ENCODE data around the gene PWWP2B. TPM values are rescaled to one million over a fixed set of nuclear protein-coding genes. Genes with fewer than 3 reads are reported as not detected.

Gene PWWP2B
- total RNA-seq, 1 donor from 2014 or later: 7.6 TPM

DNA sequence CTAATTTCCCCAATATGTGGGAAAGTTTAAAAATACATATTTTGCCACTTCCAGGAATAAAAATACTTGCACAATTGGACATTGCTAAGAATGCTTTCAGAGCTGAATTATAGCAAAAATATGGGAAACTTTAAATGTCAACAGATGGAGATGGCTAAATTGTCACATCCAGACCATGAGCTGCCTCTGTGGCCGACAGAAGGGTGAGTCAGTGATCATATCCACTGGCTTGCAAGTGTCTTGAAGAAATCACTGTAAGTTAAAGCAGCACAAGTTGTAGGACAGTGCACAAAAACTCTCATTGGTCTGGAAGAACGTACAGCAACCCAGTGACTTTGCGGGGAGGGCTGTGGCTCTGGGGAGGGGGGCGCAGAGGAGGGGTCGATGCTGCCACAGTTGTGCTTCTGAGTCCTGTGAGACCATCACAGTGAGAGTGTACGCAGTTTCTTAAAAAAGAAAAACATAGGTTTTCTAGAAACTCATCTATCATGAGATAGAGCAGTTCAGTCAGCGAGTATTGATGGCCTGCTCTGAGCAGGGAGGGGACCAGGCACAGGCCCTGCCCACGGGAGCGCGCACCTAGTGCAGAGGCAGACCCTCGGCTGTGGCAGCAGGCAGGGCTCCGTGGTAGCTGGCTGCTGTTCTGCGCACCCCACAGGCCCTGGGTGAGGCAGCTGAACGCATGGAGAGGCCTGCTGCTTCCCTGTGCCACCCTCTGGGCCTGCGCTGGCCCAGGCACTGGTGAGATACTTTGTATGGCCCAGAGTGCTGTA lies 39.5 kb upstream of the PWWP2B start:
- H3K4me3 Mint-ChIP-seq (ENCODE audit: unreplicated experiment): no peak overlapping the region
- peaks cover 10% of the 10 kb centered on the region for H3K27me3 Mint-ChIP-seq (ENCODE audit: unreplicated experiment)
- no peak overlapping the region for H3K27ac Mint-ChIP-seq (ENCODE audit: unreplicated experiment)
- no peak for DNase-seq (ENCODE audit: low spot score)
- peaks cover 2% of the 10 kb centered on the region for H3K4me1 Mint-ChIP-seq (ENCODE audit: unreplicated experiment)
- no peaks in the 10 kb centered on the region for H3K9me3 Mint-ChIP-seq (ENCODE audit: unreplicated experiment)
- H3K36me3 Mint-ChIP-seq (ENCODE audit: low read depth, unreplicated experiment): peaks cover 11% of the 10 kb centered on the region
- TF ChIP-seq, protein P1, sequence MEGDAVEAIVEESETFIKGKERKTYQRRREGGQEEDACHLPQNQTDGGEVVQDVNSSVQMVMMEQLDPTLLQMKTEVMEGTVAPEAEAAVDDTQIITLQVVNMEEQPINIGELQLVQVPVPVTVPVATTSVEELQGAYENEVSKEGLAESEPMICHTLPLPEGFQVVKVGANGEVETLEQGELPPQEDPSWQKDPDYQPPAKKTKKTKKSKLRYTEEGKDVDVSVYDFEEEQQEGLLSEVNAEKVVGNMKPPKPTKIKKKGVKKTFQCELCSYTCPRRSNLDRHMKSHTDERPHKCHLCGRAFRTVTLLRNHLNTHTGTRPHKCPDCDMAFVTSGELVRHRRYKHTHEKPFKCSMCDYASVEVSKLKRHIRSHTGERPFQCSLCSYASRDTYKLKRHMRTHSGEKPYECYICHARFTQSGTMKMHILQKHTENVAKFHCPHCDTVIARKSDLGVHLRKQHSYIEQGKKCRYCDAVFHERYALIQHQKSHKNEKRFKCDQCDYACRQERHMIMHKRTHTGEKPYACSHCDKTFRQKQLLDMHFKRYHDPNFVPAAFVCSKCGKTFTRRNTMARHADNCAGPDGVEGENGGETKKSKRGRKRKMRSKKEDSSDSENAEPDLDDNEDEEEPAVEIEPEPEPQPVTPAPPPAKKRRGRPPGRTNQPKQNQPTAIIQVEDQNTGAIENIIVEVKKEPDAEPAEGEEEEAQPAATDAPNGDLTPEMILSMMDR (IDR thresholded peaks at IDR 0.05; ENCODE audit: unreplicated experiment): no peak

DNA sequence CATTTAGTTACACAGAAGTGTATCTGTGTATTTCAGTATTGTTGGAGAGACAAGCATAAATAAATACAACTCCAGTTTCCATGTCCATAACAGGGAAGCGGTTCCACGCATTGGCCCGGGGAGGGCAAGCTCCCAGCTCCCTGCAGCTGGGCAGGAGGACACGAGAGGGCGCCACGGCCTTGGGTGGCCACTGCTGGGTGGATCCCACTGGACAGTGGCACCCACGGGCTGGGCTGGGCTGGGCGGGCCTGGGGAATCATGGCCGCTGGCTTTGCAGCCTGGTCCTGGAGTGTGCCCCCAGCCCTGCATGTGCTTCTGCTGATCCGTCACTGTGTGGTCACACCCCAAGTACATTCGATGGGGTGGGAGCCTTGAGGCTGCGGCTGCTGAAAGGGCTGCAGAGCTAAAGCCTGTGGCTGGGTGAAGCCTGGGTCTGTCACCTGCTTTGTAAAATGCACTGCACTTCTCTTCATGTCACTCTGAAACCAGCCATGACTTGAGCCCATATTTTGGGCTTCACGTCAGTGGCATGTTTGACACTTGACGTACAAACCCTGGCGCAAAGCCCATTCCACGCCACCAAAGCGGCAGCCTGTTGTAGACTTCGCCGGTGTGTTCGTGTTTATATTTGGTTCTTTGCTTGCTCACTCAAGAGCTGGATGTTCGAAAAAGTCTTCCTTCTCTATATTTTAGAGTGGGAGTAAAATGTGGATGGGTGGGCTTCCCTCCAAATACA lies 37.5 kb upstream of the PWWP2B start:
- Mint-ChIP-seq H3K27me3 (ENCODE audit: unreplicated experiment) (peaks cover 9% of the 10 kb centered on the region), H3K4me1 (ENCODE audit: unreplicated experiment) (no peaks in the 10 kb centered on the region), H3K9me3 (ENCODE audit: unreplicated experiment) (no peaks in the 10 kb centered on the region), H3K27ac (ENCODE audit: unreplicated experiment) (no peak overlapping the region), H3K36me3 (ENCODE audit: low read depth, unreplicated experiment) (peaks cover 12% of the 10 kb centered on the region), H3K4me3 (ENCODE audit: unreplicated experiment) (no peak overlapping the region)
- TF ChIP-seq, protein P1 (IDR thresholded peaks at IDR 0.05; ENCODE audit: unreplicated experiment): no peak
- no peak for DNase-seq (ENCODE audit: low spot score)

DNA sequence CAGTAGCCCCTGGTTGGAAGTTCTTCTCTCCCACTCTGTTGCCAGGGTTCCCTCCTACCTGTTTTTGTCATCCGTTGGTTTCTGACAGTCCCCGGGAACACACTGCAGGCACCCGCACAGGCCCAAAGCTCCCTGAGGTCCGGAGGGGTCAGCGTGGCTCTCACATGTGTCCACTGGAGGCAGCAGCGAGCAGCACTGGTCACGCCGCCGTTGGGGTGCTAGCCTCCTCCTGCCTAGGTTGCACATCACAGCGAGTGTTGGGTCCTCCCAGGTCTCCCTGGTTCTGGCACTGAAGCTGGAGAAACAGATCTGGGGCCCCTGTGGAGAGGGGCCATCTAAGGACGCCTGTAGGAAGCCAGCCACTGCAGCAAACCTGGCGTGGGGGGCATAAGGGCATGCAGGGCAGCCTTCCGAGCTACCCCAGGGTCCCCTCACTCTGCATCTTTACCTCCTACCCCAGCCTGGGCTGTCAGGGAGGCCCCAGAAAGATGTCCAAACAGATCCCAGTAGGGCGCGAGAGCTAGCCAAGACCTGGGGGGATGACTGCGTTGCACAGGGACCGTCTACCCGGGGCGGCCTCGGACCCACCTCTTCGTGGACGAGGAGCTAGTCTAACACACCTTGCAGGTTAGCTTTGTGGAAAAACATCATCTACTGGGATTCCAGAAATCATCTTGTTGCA lies 36.1 kb upstream of the PWWP2B start:
- TF ChIP-seq, protein P1 (IDR thresholded peaks at IDR 0.05; ENCODE audit: unreplicated experiment): peak; percentile 57
- Mint-ChIP-seq H3K4me3 (ENCODE audit: unreplicated experiment) (no peak overlapping the region), H3K27me3 (ENCODE audit: unreplicated experiment) (peaks cover 9% of the 10 kb centered on the region), H3K9me3 (ENCODE audit: unreplicated experiment) (no peaks in the 10 kb centered on the region), H3K36me3 (ENCODE audit: low read depth, unreplicated experiment) (peaks cover 16% of the 10 kb centered on the region), H3K27ac (ENCODE audit: unreplicated experiment) (no peak overlapping the region), H3K4me1 (ENCODE audit: unreplicated experiment) (no peaks in the 10 kb centered on the region)
- peak; percentile 38 for DNase-seq (ENCODE audit: low spot score)

DNA sequence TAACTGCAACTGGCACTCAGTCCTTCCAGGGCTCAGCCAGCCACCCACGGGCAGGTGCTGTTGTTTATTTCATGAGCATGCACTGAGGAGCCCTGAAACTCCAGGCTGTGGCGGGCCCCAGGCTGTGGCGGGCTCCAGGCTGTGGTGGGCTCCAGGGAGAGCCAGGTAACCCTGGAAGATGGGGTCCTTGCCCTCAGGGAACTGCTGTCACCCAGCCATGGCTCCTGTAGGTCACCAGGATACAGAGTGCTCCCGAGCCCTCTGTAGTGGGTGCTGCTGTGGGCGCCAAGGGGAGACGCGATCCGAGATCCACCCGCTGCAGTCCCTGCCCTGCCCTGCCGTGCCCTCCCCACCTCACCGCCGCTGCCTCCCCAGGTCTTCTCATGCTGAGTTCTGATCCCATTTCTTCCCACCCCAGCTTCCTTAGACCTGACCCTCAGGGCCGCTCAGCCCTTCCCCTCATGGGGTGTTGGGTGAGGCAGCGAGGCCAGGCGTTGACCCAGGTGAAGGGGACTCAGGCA lies 35.4 kb upstream of the PWWP2B start:
- peaks cover 8% of the 10 kb centered on the region for H3K27me3 Mint-ChIP-seq (ENCODE audit: unreplicated experiment)
- H3K4me3 Mint-ChIP-seq (ENCODE audit: unreplicated experiment): no peak overlapping the region
- no peak overlapping the region for H3K27ac Mint-ChIP-seq (ENCODE audit: unreplicated experiment)
- H3K36me3 Mint-ChIP-seq (ENCODE audit: low read depth, unreplicated experiment): peaks cover 16% of the 10 kb centered on the region
- H3K9me3 Mint-ChIP-seq (ENCODE audit: unreplicated experiment): no peaks in the 10 kb centered on the region
- TF ChIP-seq, protein P1 (IDR thresholded peaks at IDR 0.05; ENCODE audit: unreplicated experiment): no peak
- H3K4me1 Mint-ChIP-seq (ENCODE audit: unreplicated experiment): no peaks in the 10 kb centered on the region
- no peak for DNase-seq (ENCODE audit: low spot score)
